ENCODE data around the gene EXOC2.
A peak's percentile ranks its signal among the peaks of the same experiment; 100 is the strongest.

Gene EXOC2

DNA sequence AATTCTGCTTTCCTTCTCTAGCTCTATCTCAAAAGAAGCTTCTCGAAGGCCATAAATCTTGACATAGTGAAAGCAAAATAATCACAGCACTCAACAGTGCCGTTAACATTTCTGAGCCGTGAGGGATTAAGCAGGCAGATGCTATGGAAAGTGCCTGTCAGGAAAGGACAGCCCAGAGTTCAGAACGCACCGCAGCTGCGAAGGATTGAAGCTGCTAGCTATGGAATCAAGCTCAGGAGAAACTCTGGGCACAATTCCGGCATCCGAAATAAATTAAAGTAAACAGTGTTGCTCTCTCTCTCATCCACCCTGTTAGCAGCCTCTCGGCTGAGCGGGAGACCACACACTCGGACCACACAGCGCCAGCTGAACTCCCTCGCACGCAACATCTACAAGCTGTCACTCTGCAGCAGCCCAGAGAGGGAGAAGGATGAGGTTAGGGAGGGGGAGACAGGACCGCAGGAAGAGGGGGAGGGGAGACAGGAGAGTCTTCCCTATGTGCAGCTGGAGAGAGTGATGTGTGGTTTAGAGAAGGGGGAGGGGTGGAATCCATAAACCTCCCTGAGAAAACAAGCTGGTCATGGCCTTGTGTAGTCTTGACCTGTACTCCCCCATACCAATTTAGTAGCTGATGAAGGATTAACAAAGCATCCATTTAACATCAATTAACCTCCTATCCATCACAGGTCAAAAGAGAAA lies 9.0 kb downstream of the EXOC2 start:
- Histone ChIP-seq H3K4me2 (peak overlapping the region; percentile 96), H3K9ac (no peak overlapping the region), H3K4me1 (ENCODE audit: low read depth, poor library complexity, severe bottlenecking) (peaks cover 38% of the 10 kb centered on the region), H3K4me3 (IDR thresholded peaks at IDR 0.05; ENCODE audit: insufficient read depth, low read depth, low read length) (no peak overlapping the region), H4K20me1 (ENCODE audit: insufficient read depth) (no peaks in the 10 kb centered on the region), H3K79me2 (ENCODE audit: insufficient read depth, low read depth) (peaks cover 35% of the 10 kb centered on the region; the same call in 1 of the 2 replicates), H3K27ac (peak overlapping the region; percentile 59; the same call in 1 of the 2 replicates), H3K36me3 (ENCODE audit: insufficient read depth) (no peaks in the 10 kb centered on the region), H3K27me3 (ENCODE audit: insufficient read depth, low read depth) (no peaks in the 10 kb centered on the region), H2AFZ (ENCODE audit: low read depth) (no peak overlapping the region)
- no peak for TF ChIP-seq CTCF (conservative IDR thresholded peaks at IDR 0.05; ENCODE audit: low read depth, low read length)

GRCh38 chr6:680666-681340 lies 12.1 kb downstream of the EXOC2 start:
- Histone ChIP-seq H3K27me3 (ENCODE audit: insufficient read depth, low read depth) (no peaks in the 10 kb centered on the region), H3K9ac (no peak overlapping the region), H3K36me3 (ENCODE audit: insufficient read depth) (no peaks in the 10 kb centered on the region), H4K20me1 (ENCODE audit: insufficient read depth) (no peaks in the 10 kb centered on the region), H3K4me1 (ENCODE audit: low read depth, poor library complexity, severe bottlenecking) (peaks cover 27% of the 10 kb centered on the region), H3K4me2 (no peak overlapping the region), H3K27ac (no peak overlapping the region), H3K4me3 (IDR thresholded peaks at IDR 0.05; ENCODE audit: insufficient read depth, low read depth, low read length) (no peak overlapping the region), H2AFZ (ENCODE audit: low read depth) (no peak overlapping the region), H3K79me2 (ENCODE audit: insufficient read depth, low read depth) (peaks cover 24% of the 10 kb centered on the region; the same call in 1 of the 2 replicates)
- TF ChIP-seq CTCF (conservative IDR thresholded peaks at IDR 0.05; ENCODE audit: low read depth, low read length) = no peak

- Histone ChIP-seq H3K4me3 (IDR thresholded peaks at IDR 0.05; ENCODE audit: insufficient read depth, low read depth, low read length) (no peak overlapping the region), H4K20me1 (ENCODE audit: insufficient read depth) (no peaks in the 10 kb centered on the region), H2AFZ (ENCODE audit: low read depth) (no peak overlapping the region), H3K27ac (no peak overlapping the region), H3K79me2 (ENCODE audit: insufficient read depth, low read depth) (peaks cover 24% of the 10 kb centered on the region; the same call in 1 of the 2 replicates), H3K4me1 (ENCODE audit: low read depth, poor library complexity, severe bottlenecking) (peaks cover 22% of the 10 kb centered on the region), H3K4me2 (no peak overlapping the region), H3K36me3 (ENCODE audit: insufficient read depth) (no peaks in the 10 kb centered on the region), H3K9ac (no peak overlapping the region), H3K27me3 (ENCODE audit: insufficient read depth, low read depth) (no peaks in the 10 kb centered on the region)
- no peak for TF ChIP-seq CTCF (conservative IDR thresholded peaks at IDR 0.05; ENCODE audit: low read depth, low read length)
These were observed 12.7 kb downstream of the EXOC2 start for GRCh38 chr6:680251-680650.

GRCh38 chr6:679282-679681 lies 13.7 kb downstream of the EXOC2 start:
- H3K79me2 ChIP-seq (ENCODE audit: insufficient read depth, low read depth) = peaks cover 23% of the 10 kb centered on the region; the same call in 1 of the 2 replicates
- no peaks in the 10 kb centered on the region for H3K27me3 ChIP-seq (ENCODE audit: insufficient read depth, low read depth)
- no peak for TF ChIP-seq CTCF (conservative IDR thresholded peaks at IDR 0.05; ENCODE audit: low read depth, low read length)
- no peak overlapping the region for H3K9ac ChIP-seq
- H4K20me1 ChIP-seq (ENCODE audit: insufficient read depth) = no peaks in the 10 kb centered on the region
- no peak overlapping the region for H3K4me3 ChIP-seq (IDR thresholded peaks at IDR 0.05; ENCODE audit: insufficient read depth, low read depth, low read length)
- H3K4me2 ChIP-seq = no peak overlapping the region
- no peak overlapping the region for H3K27ac ChIP-seq
- H3K4me1 ChIP-seq (ENCODE audit: low read depth, poor library complexity, severe bottlenecking) = peaks cover 12% of the 10 kb centered on the region
- no peaks in the 10 kb centered on the region for H3K36me3 ChIP-seq (ENCODE audit: insufficient read depth)
- H2AFZ ChIP-seq (ENCODE audit: low read depth) = no peak overlapping the region

Measured in KMS-11 (cell line).